H4 (cell line): ENCODE measurements around the gene PRAMEF15. TPM values are rescaled to one million over a fixed set of nuclear protein-coding genes. Genes with fewer than 3 reads are reported as not detected.
"Not testable (repeated sequence)": the region's sequence is repeated elsewhere in the genome, so short reads cannot be mapped to it uniquely, and the experiment has no call there.

Source experiments
- DNase-seq: peaks from one replicate; pipeline ENCODE4 v3.0.0-alpha.2; 2015; ENCODE audit warnings: low spot score
- total RNA-seq: library from RNA; depleted of rRNA; stranded (reverse); fragments of >200 nt; shearing (Covaris generic); gene quantifications from 2 replicates; pipeline ENCODE4 v1.2.3, GENCODE V29; 2014; rRNA removed

The PRAMEF15 gene
- total RNA-seq: not detected in 2 replicates

GRCh38 chr1:13315281-13315680 is at the start of gene PRAMEF15:
PRAMEF15 (plus strand) TSS chr1:13315581; CDS start chr1:13318408, 2,827 bp downstream.
- not testable (repeated sequence) for DNase-seq

GRCh38 chr1:13277016-13277415 is 38.4 kb upstream of the PRAMEF15 start:
- not testable (repeated sequence) for DNase-seq

- not testable (repeated sequence) for DNase-seq
Measured at GRCh38 chr1:13279617-13280016, 35.8 kb upstream of the PRAMEF15 start.

- not testable (repeated sequence) for DNase-seq
Measured at GRCh38 chr1:13285037-13285436, 30.3 kb upstream of the PRAMEF15 start, which contains the start of gene PRAMEF8. PRAMEF8 (minus strand) TSS chr1:13285137; CDS start chr1:13284091, 1,046 bp downstream.

- not testable (repeated sequence) for DNase-seq
Measured at GRCh38 chr1:13289030-13289429, 26.4 kb upstream of the PRAMEF15 start.

- not testable (repeated sequence) for DNase-seq
Measured at GRCh38 chr1:13297216-13297931, 18.0 kb upstream of the PRAMEF15 start.

- not testable (repeated sequence) for DNase-seq
Measured at GRCh38 chr1:13298699-13299098, 16.7 kb upstream of the PRAMEF15 start.

GRCh38 chr1:13302197-13302596 is 13.2 kb upstream of the PRAMEF15 start:
- not testable (repeated sequence) for DNase-seq

- not testable (repeated sequence) for DNase-seq
Measured at GRCh38 chr1:13303239-13303638, 12.1 kb upstream of the PRAMEF15 start, which contains the start of gene PRAMEF33. PRAMEF33 (plus strand) TSS chr1:13303539; CDS start chr1:13305955, 2,416 bp downstream.

- not testable (repeated sequence) for DNase-seq
Measured at GRCh38 chr1:13342496-13342895, 27.1 kb downstream of the PRAMEF15 start.

- DNase-seq: not testable (repeated sequence)
Measured at GRCh38 chr1:13347034-13347433, 31.7 kb downstream of the PRAMEF15 start, which contains the start of gene PRAMEF14. PRAMEF14 (minus strand) TSS chr1:13347134; CDS start chr1:13345314, 1,820 bp downstream.

- DNase-seq: not testable (repeated sequence)
Measured at GRCh38 chr1:13353476-13353875, 38.1 kb downstream of the PRAMEF15 start.

- DNase-seq: not testable (repeated sequence)
Measured at GRCh38 chr1:13354475-13354874, 39.1 kb downstream of the PRAMEF15 start.

GRCh38 chr1:13356774-13357173 is 41.4 kb downstream of the PRAMEF15 start:
- DNase-seq: peak; percentile 45

GRCh38 chr1:13362364-13362763 is 47.0 kb downstream of the PRAMEF15 start:
- DNase-seq: not testable (repeated sequence)

- DNase-seq: not testable (repeated sequence)
Measured at GRCh38 chr1:13364928-13365327, 49.5 kb downstream of the PRAMEF15 start.

GRCh38 chr1:13366536-13366935 is 51.2 kb downstream of the PRAMEF15 start:
- DNase-seq: not testable (repeated sequence)

GRCh38 chr1:13368544-13368943 is 53.2 kb downstream of the PRAMEF15 start:
- DNase-seq: not testable (repeated sequence)

Other genes with a start within 250 kb of the PRAMEF15 start
- gene PRAMEF25, start 244.8 kb upstream of the PRAMEF15 start, total RNA-seq: not detected in 2 replicates
- gene HNRNPCL2, start 198.7 kb upstream of the PRAMEF15 start, total RNA-seq: not detected in 2 replicates
- not detected in 2 replicates for gene PRAMEF26, start 159.6 kb upstream of the PRAMEF15 start, total RNA-seq
- gene HNRNPCL4, start 149.9 kb upstream of the PRAMEF15 start, total RNA-seq: not detected in 2 replicates
- gene PRAMEF9, start 143.7 kb upstream of the PRAMEF15 start, total RNA-seq: not detected in 2 replicates
- not detected in 2 replicates for gene PRAMEF13, start 114.2 kb upstream of the PRAMEF15 start, total RNA-seq
- gene PRAMEF18, start 89.4 kb upstream of the PRAMEF15 start, total RNA-seq: not detected in 2 replicates
- gene PRAMEF5, start 61.4 kb upstream of the PRAMEF15 start, total RNA-seq: not detected in 2 replicates
- not detected in 2 replicates for gene PRAMEF8, start 30.4 kb upstream of the PRAMEF15 start, total RNA-seq
- gene PRAMEF33, start 12.0 kb upstream of the PRAMEF15 start, total RNA-seq: not detected in 2 replicates
- gene PRAMEF14, start 31.6 kb downstream of the PRAMEF15 start, total RNA-seq: not detected in 2 replicates
- not detected in 2 replicates for gene PRAMEF19, start 56.4 kb downstream of the PRAMEF15 start, total RNA-seq
- not detected in 2 replicates for gene PRAMEF17, start 74.1 kb downstream of the PRAMEF15 start, total RNA-seq
- gene PRAMEF20, start 94.9 kb downstream of the PRAMEF15 start, total RNA-seq: not detected in 2 replicates
- gene LRRC38, start 198.4 kb downstream of the PRAMEF15 start, total RNA-seq: not detected in 2 replicates